DND-41 (cell line): Measurements from ENCODE around the gene RASA2.

Experiments
- ATAC-seq: fragments of 200-7000 bp; cut with Tn5 transposase; 3 replicates; pipeline ENCODE4 v1.9.1; 2021; ENCODE audit warnings: low read depth; ENCODE audit not compliant: insufficient read depth
- DNase-seq: peaks from one replicate; pipeline ENCODE4 v3.0.0-alpha.2; 2020
- H2AFZ ChIP-seq: 2 replicates; pipeline ENCODE4 v1.6.0; 2012; ENCODE audit warnings: low read depth, low read length
- H3K27ac ChIP-seq: 2 replicates; pipeline ENCODE4 v1.5.1; 2012; ENCODE audit warnings: low read length, inconsistent platforms
- H3K27me3 ChIP-seq: fragments of 200-600 bp; sonication (generic); 2 replicates; pipeline ENCODE4 v1.6.0; 2012; ENCODE audit warnings: low read length, mild to moderate bottlenecking, inconsistent platforms; ENCODE audit not compliant: insufficient read depth, poor library complexity
- H3K36me3 ChIP-seq: 2 replicates; pipeline ENCODE4 v1.5.1; 2012; ENCODE audit warnings: low read length, inconsistent platforms; ENCODE audit not compliant: insufficient read depth
- H3K4me1 ChIP-seq: 2 replicates; pipeline ENCODE4 v1.5.1; 2012; ENCODE audit warnings: mild to moderate bottlenecking, low read length; ENCODE audit not compliant: insufficient read depth
- H3K4me2 ChIP-seq: 2 replicates; pipeline ENCODE4 v1.6.0; 2012; ENCODE audit warnings: mild to moderate bottlenecking, moderate library complexity, low read length, inconsistent platforms; ENCODE audit not compliant: insufficient read depth
- H3K4me3 ChIP-seq, 2 experiments: fragments of 200-600 bp in 1 of 2; shearing (Covaris generic) in 1 of 2; 2 replicates each; pipeline ENCODE4 v1.5.1; 2012 to 2016; ENCODE audit warnings: inconsistent platforms in 2 of 2, low read length in 2 of 2, mild to moderate bottlenecking in 2 of 2, low read depth in 1 of 2, moderate library complexity in 1 of 2
- H3K79me2 ChIP-seq: 2 replicates; pipeline ENCODE4 v1.6.0; 2012; ENCODE audit warnings: low read length, inconsistent platforms; ENCODE audit not compliant: insufficient read depth
- H3K9ac ChIP-seq: 2 replicates; pipeline ENCODE4 v1.6.0; 2012; ENCODE audit warnings: low read depth, mild to moderate bottlenecking, inconsistent platforms, low read length, moderate library complexity
- H3K9me3 ChIP-seq: 2 replicates; pipeline ENCODE4 v1.5.1; 2012; ENCODE audit warnings: low read length, moderate library complexity, mild to moderate bottlenecking, inconsistent platforms; ENCODE audit not compliant: insufficient read depth, severe bottlenecking
- H4K20me1 ChIP-seq: 2 replicates; pipeline ENCODE4 v1.6.0; 2012; ENCODE audit warnings: low read length; ENCODE audit not compliant: insufficient read depth
- EZH2 ChIP-seq: IDR thresholded peaks from 3 replicates; pipeline ENCODE4 v1.6.1; 2012; ENCODE audit warnings: borderline replicate concordance, low read depth, mild to moderate bottlenecking, moderate library complexity, low read length, inconsistent platforms; ENCODE audit not compliant: severe bottlenecking
- TF ChIP-seq, protein P1 (sequence below): IDR thresholded peaks from 2 replicates; pipeline ENCODE4 v1.5.1; 2012; ENCODE audit warnings: borderline replicate concordance, low read length, moderate library complexity, mild to moderate bottlenecking; ENCODE audit not compliant: poor library complexity, severe bottlenecking; ENCODE audit errors: extremely low read depth

Gene RASA2

DNA sequence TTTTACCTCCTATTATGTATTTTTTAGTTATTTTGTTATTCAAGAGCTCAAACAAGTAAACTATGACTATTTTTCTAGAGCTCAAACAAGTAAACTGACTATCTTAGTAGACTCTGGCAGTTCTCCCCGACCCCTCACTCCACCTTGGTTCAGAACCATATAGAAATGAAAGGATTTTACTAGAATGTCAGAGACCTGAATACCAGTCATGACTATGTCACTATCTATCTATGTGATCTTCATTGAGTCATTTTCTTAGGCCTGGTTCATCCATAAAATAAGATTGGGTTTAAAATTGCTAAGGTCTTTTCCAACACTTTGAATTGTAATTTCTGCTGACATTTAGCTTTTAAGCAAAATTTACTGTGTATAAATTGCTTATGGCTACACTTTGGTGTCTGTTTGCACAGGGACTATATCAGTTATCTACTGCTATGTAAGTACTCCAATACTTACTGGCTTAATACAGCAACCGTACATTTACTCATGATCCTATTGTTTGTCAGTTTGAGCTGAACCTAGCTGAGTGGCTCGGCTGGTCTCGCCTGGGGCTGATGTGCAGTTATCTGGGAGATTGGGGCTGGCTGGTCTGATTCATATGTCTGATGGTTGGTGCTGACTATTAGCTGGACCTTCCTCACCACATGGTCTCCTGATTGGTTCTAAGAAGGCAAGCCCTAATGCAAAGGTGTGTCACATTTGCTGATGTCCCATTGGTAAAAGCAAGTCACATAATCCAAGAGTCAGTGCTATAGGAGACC is 37.0 kb downstream of the RASA2 start:
- H3K27me3 ChIP-seq = no peaks in the 10 kb centered on the region
- no peak overlapping the region for H3K4me3 ChIP-seq
- ATAC-seq (no peak), DNase-seq (no peak)
- 0 out of 2 replicates have a peak overlapping the region, but pooled peaks have one; percentile 16 for H3K27ac ChIP-seq
- TF ChIP-seq, protein P1, sequence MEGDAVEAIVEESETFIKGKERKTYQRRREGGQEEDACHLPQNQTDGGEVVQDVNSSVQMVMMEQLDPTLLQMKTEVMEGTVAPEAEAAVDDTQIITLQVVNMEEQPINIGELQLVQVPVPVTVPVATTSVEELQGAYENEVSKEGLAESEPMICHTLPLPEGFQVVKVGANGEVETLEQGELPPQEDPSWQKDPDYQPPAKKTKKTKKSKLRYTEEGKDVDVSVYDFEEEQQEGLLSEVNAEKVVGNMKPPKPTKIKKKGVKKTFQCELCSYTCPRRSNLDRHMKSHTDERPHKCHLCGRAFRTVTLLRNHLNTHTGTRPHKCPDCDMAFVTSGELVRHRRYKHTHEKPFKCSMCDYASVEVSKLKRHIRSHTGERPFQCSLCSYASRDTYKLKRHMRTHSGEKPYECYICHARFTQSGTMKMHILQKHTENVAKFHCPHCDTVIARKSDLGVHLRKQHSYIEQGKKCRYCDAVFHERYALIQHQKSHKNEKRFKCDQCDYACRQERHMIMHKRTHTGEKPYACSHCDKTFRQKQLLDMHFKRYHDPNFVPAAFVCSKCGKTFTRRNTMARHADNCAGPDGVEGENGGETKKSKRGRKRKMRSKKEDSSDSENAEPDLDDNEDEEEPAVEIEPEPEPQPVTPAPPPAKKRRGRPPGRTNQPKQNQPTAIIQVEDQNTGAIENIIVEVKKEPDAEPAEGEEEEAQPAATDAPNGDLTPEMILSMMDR = no peak
- TF ChIP-seq EZH2 = no peak
- H3K36me3 ChIP-seq = peaks cover 62% of the 10 kb centered on the region
- peaks cover 16% of the 10 kb centered on the region; the same call in 1 of the 2 replicates for H4K20me1 ChIP-seq
- no peak overlapping the region for H3K4me2 ChIP-seq
- H3K4me1 ChIP-seq = no peaks in the 10 kb centered on the region
- peaks cover 69% of the 10 kb centered on the region for H3K79me2 ChIP-seq
- H3K9me3 ChIP-seq = no peaks in the 10 kb centered on the region
- H3K9ac ChIP-seq = no peak overlapping the region
- H2AFZ ChIP-seq = no peak overlapping the region

DNA sequence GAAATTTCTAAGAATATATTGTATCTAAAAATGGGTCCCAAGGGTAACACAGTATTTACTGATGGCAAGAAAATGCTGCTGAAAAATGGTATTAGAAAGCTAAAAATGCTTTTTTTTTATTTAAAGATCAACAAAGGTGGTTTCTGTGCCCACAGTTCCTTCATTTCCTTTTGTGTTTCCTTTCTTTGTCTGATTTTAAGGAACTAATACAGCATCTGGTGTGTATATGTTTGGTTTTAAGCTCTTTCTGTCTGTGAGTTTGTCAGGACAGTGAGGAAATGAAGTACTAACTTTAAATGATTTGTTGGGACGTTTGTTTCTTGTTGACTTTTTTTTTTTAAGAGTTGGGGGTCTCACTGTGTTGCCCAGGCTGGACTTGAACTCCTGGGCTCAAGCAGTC is 38.2 kb downstream of the RASA2 start:
- H3K36me3 ChIP-seq = peaks cover 61% of the 10 kb centered on the region
- H3K4me3 ChIP-seq = no peak overlapping the region
- no peaks in the 10 kb centered on the region for H3K4me1 ChIP-seq
- H2AFZ ChIP-seq = no peak overlapping the region
- no peak overlapping the region for H3K9ac ChIP-seq
- no peak overlapping the region for H3K4me2 ChIP-seq
- H3K79me2 ChIP-seq = peaks cover 64% of the 10 kb centered on the region
- ATAC-seq = no peak
- no peak overlapping the region for H3K27ac ChIP-seq
- DNase-seq = no peak
- H3K9me3 ChIP-seq = no peaks in the 10 kb centered on the region
- TF ChIP-seq, protein P1 = no peak
- TF ChIP-seq EZH2 = no peak
- no peaks in the 10 kb centered on the region for H3K27me3 ChIP-seq
- H4K20me1 ChIP-seq = peaks cover 16% of the 10 kb centered on the region; the same call in 1 of the 2 replicates

DNA sequence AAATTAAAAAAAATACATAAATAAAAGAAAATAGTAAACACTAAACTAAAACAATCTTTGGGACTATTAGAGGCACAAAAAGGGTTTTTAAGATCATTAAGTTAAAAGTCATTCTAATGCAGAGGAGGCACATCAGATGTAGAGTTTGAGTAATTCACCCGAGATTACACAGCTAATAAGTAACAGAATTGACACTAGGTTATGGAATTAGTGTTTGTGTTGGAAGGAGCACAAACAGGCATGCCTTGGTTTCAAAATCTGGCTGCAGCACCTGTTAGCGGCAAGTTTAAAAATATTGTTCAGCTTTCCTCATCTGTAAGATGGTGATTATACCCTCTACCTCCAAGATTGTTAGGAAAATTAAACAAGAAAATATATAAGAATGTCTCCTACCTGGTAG is 39.0 kb downstream of the RASA2 start:
- Histone ChIP-seq H3K9me3 (no peaks in the 10 kb centered on the region), H3K9ac (no peak overlapping the region), H3K27ac (no peak overlapping the region), H3K27me3 (no peaks in the 10 kb centered on the region), H3K79me2 (peaks cover 60% of the 10 kb centered on the region), H2AFZ (no peak overlapping the region), H3K4me1 (no peaks in the 10 kb centered on the region), H3K4me2 (no peak overlapping the region), H3K36me3 (peaks cover 63% of the 10 kb centered on the region), H4K20me1 (peaks cover 14% of the 10 kb centered on the region; the same call in 1 of the 2 replicates), H3K4me3 (no peak overlapping the region)
- ATAC-seq (no peak), DNase-seq (no peak)
- no peak for TF ChIP-seq EZH2
- TF ChIP-seq, protein P1 = no peak
